SJCRH30 (cell line): Measurements from ENCODE around the gene CST3. TPM values are rescaled to one million over a fixed set of nuclear protein-coding genes. Genes with fewer than 3 reads are reported as not detected.
"Not testable (repeated sequence)": the region's sequence is repeated elsewhere in the genome, so short reads cannot be mapped to it uniquely, and the experiment has no call there.

Experiments
- DNase-seq, 2 experiments: peaks; one replicate each; pipeline ENCODE4 v3.0.0-alpha.2; 2015 to 2020
- H3K27ac ChIP-seq: fragments of 250-450 bp; sonication (Bioruptor Pico); 2 replicates; pipeline ENCODE4 v1.5.1; 2020; ENCODE audit warnings: mild to moderate bottlenecking, moderate library complexity
- H3K27me3 ChIP-seq: fragments of 250-450 bp; sonication (Bioruptor Pico); 2 replicates; pipeline ENCODE4 v1.5.1; 2020; ENCODE audit warnings: mild to moderate bottlenecking, moderate library complexity
- H3K36me3 ChIP-seq: fragments of 250-450 bp; sonication (Bioruptor Pico); 2 replicates; pipeline ENCODE4 v1.5.1; 2020; ENCODE audit warnings: mild to moderate bottlenecking, moderate library complexity
- H3K4me1 ChIP-seq: fragments of 250-450 bp; sonication (Bioruptor Pico); 2 replicates; pipeline ENCODE4 v1.5.1; 2020; ENCODE audit warnings: mild to moderate bottlenecking, moderate library complexity
- H3K4me3 ChIP-seq: fragments of 250-450 bp; sonication (Bioruptor Pico); 2 replicates; pipeline ENCODE4 v1.5.1; 2020; ENCODE audit warnings: mild to moderate bottlenecking, moderate library complexity
- H3K9me3 ChIP-seq: fragments of 250-450 bp; sonication (Bioruptor Pico); replicated peaks from 2 replicates; pipeline ENCODE4 v1.5.1; 2020; ENCODE audit warnings: mild to moderate bottlenecking, moderate library complexity
- total RNA-seq: library from RNA; depleted of rRNA; stranded (reverse); fragments of >200 nt; shearing (Covaris generic); gene quantifications from 2 replicates; pipeline ENCODE4 v1.2.3, GENCODE V29; 2014

The CST3 gene
- total RNA-seq, 1 experiment from 2014 or later, result 67.6 TPM

GRCh38 chr20:23631226-23631822, 6.4 kb downstream of the CST3 start:
- Histone ChIP-seq H3K27ac (no peak overlapping the region), H3K4me3 (no peak overlapping the region), H3K36me3 (no peaks in the 10 kb centered on the region), H3K27me3 (no peaks in the 10 kb centered on the region), H3K4me1 (peaks cover 5% of the 10 kb centered on the region; the same call in 1 of the 2 replicates), H3K9me3 (no peaks in the 10 kb centered on the region)
- DNase-seq, result no peak

GRCh38 chr20:23630392-23630849, 7.3 kb downstream of the CST3 start:
- no peaks in the 10 kb centered on the region for H3K36me3 ChIP-seq
- H3K27me3 ChIP-seq, result no peaks in the 10 kb centered on the region; the same call in 1 of the 2 replicates
- no peak for DNase-seq
- H3K27ac ChIP-seq, result no peak overlapping the region
- peaks cover 8% of the 10 kb centered on the region; the same call in 1 of the 2 replicates for H3K4me1 ChIP-seq
- no peak overlapping the region for H3K4me3 ChIP-seq
- no peaks in the 10 kb centered on the region for H3K9me3 ChIP-seq

- Histone ChIP-seq H3K4me3 (no peak overlapping the region), H3K9me3 (no peaks in the 10 kb centered on the region), H3K36me3 (no peaks in the 10 kb centered on the region), H3K27ac (no peak overlapping the region), H3K4me1 (peaks cover 8% of the 10 kb centered on the region; the same call in 1 of the 2 replicates), H3K27me3 (no peaks in the 10 kb centered on the region; the same call in 1 of the 2 replicates)
- DNase-seq, result no peak
Measured at GRCh38 chr20:23629542-23630391, 8.0 kb downstream of the CST3 start.

GRCh38 chr20:23629017-23629541, 8.7 kb downstream of the CST3 start:
- H3K36me3 ChIP-seq, result no peaks in the 10 kb centered on the region
- no peak for DNase-seq
- H3K27me3 ChIP-seq, result no peaks in the 10 kb centered on the region; the same call in 1 of the 2 replicates
- no peaks in the 10 kb centered on the region for H3K9me3 ChIP-seq
- peaks cover 8% of the 10 kb centered on the region; the same call in 1 of the 2 replicates for H3K4me1 ChIP-seq
- no peak overlapping the region for H3K27ac ChIP-seq
- no peak overlapping the region for H3K4me3 ChIP-seq

- no peaks in the 10 kb centered on the region for H3K36me3 ChIP-seq
- no peaks in the 10 kb centered on the region; the same call in 1 of the 2 replicates for H3K27me3 ChIP-seq
- no peak for DNase-seq
- H3K4me3 ChIP-seq, result no peak overlapping the region
- H3K27ac ChIP-seq, result no peak overlapping the region
- no peaks in the 10 kb centered on the region for H3K9me3 ChIP-seq
- H3K4me1 ChIP-seq, result peaks cover 8% of the 10 kb centered on the region; the same call in 1 of the 2 replicates
Measured at GRCh38 chr20:23628402-23629016, 9.2 kb downstream of the CST3 start.

- Histone ChIP-seq H3K9me3 (no peaks in the 10 kb centered on the region), H3K4me3 (no peak overlapping the region), H3K36me3 (no peaks in the 10 kb centered on the region), H3K27me3 (no peaks in the 10 kb centered on the region; the same call in 1 of the 2 replicates), H3K27ac (no peak overlapping the region), H3K4me1 (peaks cover 13% of the 10 kb centered on the region)
- DNase-seq, result no peak
Measured at GRCh38 chr20:23627501-23627900, 10.3 kb downstream of the CST3 start.

- Histone ChIP-seq H3K27ac (no peak overlapping the region), H3K36me3 (no peaks in the 10 kb centered on the region), H3K4me3 (no peak overlapping the region), H3K27me3 (no peaks in the 10 kb centered on the region; the same call in 1 of the 2 replicates), H3K9me3 (no peaks in the 10 kb centered on the region; the same call in 1 of the 2 replicates), H3K4me1 (peaks cover 17% of the 10 kb centered on the region)
- DNase-seq, result no peak
Measured at GRCh38 chr20:23626040-23626620, 11.6 kb downstream of the CST3 start.

- Histone ChIP-seq H3K4me1 (peaks cover 17% of the 10 kb centered on the region), H3K4me3 (no peak overlapping the region), H3K27me3 (no peaks in the 10 kb centered on the region; the same call in 1 of the 2 replicates), H3K27ac (no peak overlapping the region), H3K9me3 (no peaks in the 10 kb centered on the region; the same call in 1 of the 2 replicates), H3K36me3 (no peaks in the 10 kb centered on the region)
- DNase-seq, result no peak
Measured at GRCh38 chr20:23625236-23625964, 12.4 kb downstream of the CST3 start.

- Histone ChIP-seq H3K9me3 (no peaks in the 10 kb centered on the region; the same call in 1 of the 2 replicates), H3K36me3 (no peaks in the 10 kb centered on the region), H3K27me3 (no peaks in the 10 kb centered on the region; the same call in 1 of the 2 replicates), H3K4me1 (peaks cover 17% of the 10 kb centered on the region), H3K4me3 (no peak overlapping the region), H3K27ac (no peak overlapping the region)
- DNase-seq, result no peak
Measured at GRCh38 chr20:23624324-23624691, 13.4 kb downstream of the CST3 start.

- Histone ChIP-seq H3K4me1 (peaks cover 17% of the 10 kb centered on the region), H3K27me3 (no peaks in the 10 kb centered on the region; the same call in 1 of the 2 replicates), H3K9me3 (no peaks in the 10 kb centered on the region; the same call in 1 of the 2 replicates), H3K36me3 (no peaks in the 10 kb centered on the region), H3K27ac (no peak overlapping the region), H3K4me3 (no peak overlapping the region)
- no peak for DNase-seq
Measured at GRCh38 chr20:23623666-23624323, 14.0 kb downstream of the CST3 start.

- Histone ChIP-seq H3K4me3 (peak overlapping the region; percentile 13), H3K27ac (no peak overlapping the region), H3K4me1 (peaks cover 17% of the 10 kb centered on the region), H3K36me3 (no peaks in the 10 kb centered on the region), H3K9me3 (no peaks in the 10 kb centered on the region; the same call in 1 of the 2 replicates), H3K27me3 (no peaks in the 10 kb centered on the region; the same call in 1 of the 2 replicates)
- peak; percentile 79 to 83 for DNase-seq
Measured at GRCh38 chr20:23622839-23623343, 14.9 kb downstream of the CST3 start.

- not testable (repeated sequence) for H3K9me3 ChIP-seq, H3K4me3 ChIP-seq, H3K27ac ChIP-seq, DNase-seq, H3K27me3 ChIP-seq, H3K36me3 ChIP-seq
- peaks cover 14% of the 10 kb centered on the region for H3K4me1 ChIP-seq
Measured at GRCh38 chr20:23622401-23622800, 15.4 kb downstream of the CST3 start.

GRCh38 chr20:23620670-23621386, 16.9 kb downstream of the CST3 start:
- not testable (repeated sequence) for H3K4me3 ChIP-seq, H3K27ac ChIP-seq, H3K9me3 ChIP-seq, H3K27me3 ChIP-seq, DNase-seq, H3K36me3 ChIP-seq
- peaks cover 11% of the 10 kb centered on the region for H3K4me1 ChIP-seq
